Esophagus squamous epithelium (tissue), 4 donors: ENCODE results near the gene RASGEF1C.

Source experiments
- CTCF ChIP-seq, 6 experiments: fragments of 450-650 bp in 4 of 6; fragments of 200-600 bp in 2 of 6; sonication (generic) in 2 of 6; IDR thresholded peaks; one replicate each; pipeline ENCODE4 v1.5.1; 2016 to 2019; ENCODE audit warnings: antibody characterized with exemption in 6 of 6, mild to moderate bottlenecking in 4 of 6, moderate library complexity in 4 of 6
- POLR2A ChIP-seq, 4 donors: fragments of 450-650 bp; IDR thresholded peaks; one replicate each; pipeline ENCODE4 v1.6.1; 2017; ENCODE audit warnings: antibody characterized with exemption in 4 of 4, mild to moderate bottlenecking in 4 of 4, moderate library complexity in 3 of 4

DNA sequence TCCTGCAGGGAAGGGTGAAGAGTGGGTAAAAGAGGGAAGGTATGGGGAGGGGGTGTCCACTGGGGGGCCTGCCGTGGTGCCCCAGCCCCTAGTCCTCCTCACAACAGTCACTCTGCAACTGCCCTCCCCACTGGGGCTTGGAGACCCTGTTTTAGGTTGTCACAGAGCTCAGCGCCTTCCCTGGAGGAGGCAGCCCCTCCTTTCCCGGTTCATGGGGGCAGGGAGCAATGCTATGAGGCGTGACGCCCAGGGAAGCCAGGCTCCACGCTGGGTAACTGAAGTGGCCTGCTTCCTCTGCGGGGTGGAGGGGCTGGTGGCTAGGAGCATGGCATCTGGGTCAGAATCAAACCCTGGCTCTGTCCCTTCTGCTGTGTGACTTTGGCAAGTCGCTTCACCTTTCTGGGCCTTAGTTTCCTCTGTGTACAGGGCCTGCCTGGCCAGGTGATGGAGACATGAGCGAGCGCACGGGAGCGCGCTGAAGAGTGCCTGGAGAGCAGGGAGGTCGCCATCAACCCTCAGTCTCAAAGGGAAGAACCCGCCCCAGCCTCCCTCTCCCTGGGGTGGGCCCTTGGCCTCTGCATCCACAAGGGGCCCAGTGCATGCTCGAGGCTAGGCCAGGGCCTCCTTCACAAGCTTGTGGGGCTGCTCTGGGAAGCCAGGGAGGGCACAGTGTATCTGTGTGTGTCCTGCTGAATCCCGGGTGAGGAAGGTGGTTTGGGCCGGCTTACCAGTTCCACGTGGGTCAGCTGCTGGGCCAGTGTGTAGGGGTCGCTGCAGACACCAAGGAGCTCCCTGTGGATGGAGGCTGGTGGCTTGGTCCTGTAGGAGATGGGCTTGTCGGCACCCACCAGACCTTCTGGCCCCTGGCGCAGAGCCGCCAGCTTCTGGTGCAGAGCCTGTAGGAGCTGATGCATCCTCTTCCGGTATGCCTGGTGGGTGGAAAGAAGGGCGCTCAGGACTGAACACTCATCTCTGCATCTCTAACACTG, 81.0 kb downstream of the RASGEF1C start:
- TF ChIP-seq CTCF (IDR thresholded peaks at IDR 0.05) (no peak), POLR2A (IDR thresholded peaks at IDR 0.05) (no peak)
